ENCODE results near the gene FOXN3.
A peak's percentile ranks its signal among the peaks of the same experiment; 100 is the strongest.

FOXN3 gene

GRCh38 chr14:89378119-89378518, 38.9 kb downstream of the FOXN3 start:
- no peak overlapping the region for H3K9ac ChIP-seq (ENCODE audit: low read length)
- no peak overlapping the region for H3K4ac ChIP-seq (ENCODE audit: low read depth, low read length)
- H3K23ac ChIP-seq (ENCODE audit: low read length), result no peak overlapping the region
- peaks cover 6 to 8% of the 10 kb centered on the region in 2 experiments for H3K36me3 ChIP-seq (ENCODE audit: control insufficient read depth in 1 of 2, insufficient read depth in 2 of 2, low read length in 2 of 2)
- no CpG with 5 or more reads among the region's 5 CpGs for WGBS (ENCODE audit: extremely low coverage, insufficient coverage, insufficient read length)
- H2AFZ ChIP-seq (ENCODE audit: insufficient read depth, low read length, poor library complexity), result no peak overlapping the region
- no peak overlapping the region for H2BK12ac ChIP-seq (ENCODE audit: low read length)
- no peaks in the 10 kb centered on the region for H3K27me3 ChIP-seq (ENCODE audit: insufficient read depth, low read length)
- H3K79me1 ChIP-seq (ENCODE audit: low read length), result peaks cover 3% of the 10 kb centered on the region
- no peak overlapping the region for H4K8ac ChIP-seq (ENCODE audit: low read depth, low read length)
- no peak overlapping the region for H2BK5ac ChIP-seq (ENCODE audit: low read depth, low read length, poor library complexity)
- no peak overlapping the region for H3K14ac ChIP-seq (ENCODE audit: low read length)
- H3K4me1 ChIP-seq (ENCODE audit: control insufficient read depth in 1 of 2, insufficient read depth in 2 of 2, low read length in 2 of 2), result peaks cover 3 to 4% of the 10 kb centered on the region in 2 experiments
- no peak overlapping the region for H2BK120ac ChIP-seq (ENCODE audit: insufficient read depth, low read length, poor library complexity)
- no peak overlapping the region for H3K4me2 ChIP-seq (ENCODE audit: low read length)
- H3K18ac ChIP-seq (ENCODE audit: low read length), result no peak overlapping the region
- no peak overlapping the region for H4K91ac ChIP-seq (ENCODE audit: low read depth, low read length)
- peak; percentile 66 to 76 for DNase-seq
- peaks cover 5% of the 10 kb centered on the region for H3K9me3 ChIP-seq (ENCODE audit: insufficient read depth, low read depth, low read length)
- H3K4me3 ChIP-seq (ENCODE audit: low read depth, low read length), result no peak overlapping the region
- H2AK5ac ChIP-seq (ENCODE audit: low read length), result no peak overlapping the region
- no peak overlapping the region for H4K12ac ChIP-seq (ENCODE audit: low read depth, low read length)
- H3K79me2 ChIP-seq (ENCODE audit: control insufficient read depth, insufficient read depth, low read length, poor library complexity), result no peaks in the 10 kb centered on the region
- H3K27ac ChIP-seq (ENCODE audit: low read depth, low read length), result peak overlapping the region; percentile 2

DNA sequence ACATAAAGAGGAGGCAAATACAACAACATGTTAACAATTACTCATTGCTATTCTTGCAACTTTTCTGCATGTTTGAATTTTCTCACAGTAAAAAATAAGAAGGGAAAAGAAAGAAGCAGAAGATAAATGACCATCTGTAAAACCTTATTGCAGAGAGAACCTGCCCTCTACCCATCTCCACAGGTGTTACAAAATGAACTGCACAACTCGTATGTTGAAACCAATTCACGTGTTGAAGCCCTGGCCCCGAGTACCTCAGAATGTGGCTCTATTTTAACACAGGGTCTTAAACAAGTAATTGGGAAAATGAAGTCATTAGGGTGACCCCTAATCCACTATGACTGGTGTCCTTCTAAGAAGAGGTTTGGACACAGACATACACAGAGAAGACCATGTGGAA, 39.5 kb downstream of the FOXN3 start:
- Histone ChIP-seq H2AK5ac (ENCODE audit: low read length) (no peak overlapping the region), H3K79me2 (ENCODE audit: control insufficient read depth, insufficient read depth, low read length, poor library complexity) (no peaks in the 10 kb centered on the region), H2BK12ac (ENCODE audit: low read length) (no peak overlapping the region), H2AFZ (ENCODE audit: insufficient read depth, low read length, poor library complexity) (no peak overlapping the region), H4K12ac (ENCODE audit: low read depth, low read length) (no peak overlapping the region), H3K27me3 (ENCODE audit: insufficient read depth, low read length) (no peaks in the 10 kb centered on the region), H4K8ac (ENCODE audit: low read depth, low read length) (no peak overlapping the region), H3K4me3 (ENCODE audit: low read depth, low read length) (no peak overlapping the region), H3K14ac (ENCODE audit: low read length) (no peak overlapping the region), H3K79me1 (ENCODE audit: low read length) (peaks cover 3% of the 10 kb centered on the region), H3K23ac (ENCODE audit: low read length) (no peak overlapping the region), H3K4me1 (ENCODE audit: control insufficient read depth in 1 of 2, insufficient read depth in 2 of 2, low read length in 2 of 2) (peaks cover 3 to 4% of the 10 kb centered on the region in 2 experiments), H3K18ac (ENCODE audit: low read length) (no peak overlapping the region), H4K91ac (ENCODE audit: low read depth, low read length) (no peak overlapping the region), H3K36me3 (ENCODE audit: control insufficient read depth in 1 of 2, insufficient read depth in 2 of 2, low read length in 2 of 2) (peaks cover 8% of the 10 kb centered on the region in 2 experiments), H3K9ac (ENCODE audit: low read length) (no peak overlapping the region), H3K4me2 (ENCODE audit: low read length) (no peak overlapping the region), H3K27ac (ENCODE audit: low read depth, low read length) (no peak overlapping the region), H3K9me3 (ENCODE audit: insufficient read depth, low read depth, low read length) (peaks cover 5% of the 10 kb centered on the region), H3K4ac (ENCODE audit: low read depth, low read length) (no peak overlapping the region), H2BK120ac (ENCODE audit: insufficient read depth, low read length, poor library complexity) (no peak overlapping the region), H2BK5ac (ENCODE audit: low read depth, low read length, poor library complexity) (no peak overlapping the region)
- DNase-seq, result no peak
- no CpG with 5 or more reads among the region's 3 CpGs for WGBS (ENCODE audit: extremely low coverage, insufficient coverage, insufficient read length)

DNA sequence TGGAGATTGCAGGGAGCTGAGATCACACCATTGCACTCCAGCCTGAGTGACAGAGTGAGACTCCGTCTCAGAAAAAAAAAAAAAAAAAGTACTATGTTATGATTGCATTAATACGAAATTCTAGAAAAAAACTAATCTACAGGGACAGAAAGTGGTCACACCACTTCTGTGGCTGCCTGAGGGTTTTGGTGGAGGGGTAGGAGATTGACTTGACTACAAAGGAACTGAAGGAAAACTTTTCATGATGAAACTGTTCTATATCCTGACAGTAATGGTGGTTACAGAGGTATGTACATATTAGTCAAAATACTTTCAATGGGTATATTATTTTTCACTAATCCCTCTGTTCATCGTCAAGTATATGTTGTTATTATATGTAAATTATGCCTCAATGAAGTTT, 42.1 kb downstream of the FOXN3 start:
- Histone ChIP-seq H3K9me3 (ENCODE audit: insufficient read depth, low read depth, low read length) (no peaks in the 10 kb centered on the region), H3K4me2 (ENCODE audit: low read length) (no peak overlapping the region), H4K8ac (ENCODE audit: low read depth, low read length) (no peak overlapping the region), H2AFZ (ENCODE audit: insufficient read depth, low read length, poor library complexity) (no peak overlapping the region), H3K4me3 (ENCODE audit: low read depth, low read length) (no peak overlapping the region), H2BK120ac (ENCODE audit: insufficient read depth, low read length, poor library complexity) (no peak overlapping the region), H2AK5ac (ENCODE audit: low read length) (no peak overlapping the region), H3K4me1 (ENCODE audit: control insufficient read depth in 1 of 2, insufficient read depth in 2 of 2, low read length in 2 of 2) (peaks cover 3 to 4% of the 10 kb centered on the region in 2 experiments), H3K9ac (ENCODE audit: low read length) (no peak overlapping the region), H3K27ac (ENCODE audit: low read depth, low read length) (no peak overlapping the region), H3K27me3 (ENCODE audit: insufficient read depth, low read length) (no peaks in the 10 kb centered on the region), H3K79me1 (ENCODE audit: low read length) (peaks cover 3% of the 10 kb centered on the region), H3K18ac (ENCODE audit: low read length) (no peak overlapping the region), H2BK12ac (ENCODE audit: low read length) (no peak overlapping the region), H3K4ac (ENCODE audit: low read depth, low read length) (no peak overlapping the region), H3K79me2 (ENCODE audit: control insufficient read depth, insufficient read depth, low read length, poor library complexity) (peaks cover 1% of the 10 kb centered on the region), H3K23ac (ENCODE audit: low read length) (no peak overlapping the region), H4K91ac (ENCODE audit: low read depth, low read length) (no peak overlapping the region), H4K12ac (ENCODE audit: low read depth, low read length) (no peak overlapping the region), H3K36me3 (ENCODE audit: control insufficient read depth in 1 of 2, insufficient read depth in 2 of 2, low read length in 2 of 2) (peaks cover 4 to 8% of the 10 kb centered on the region in 2 experiments), H2BK5ac (ENCODE audit: low read depth, low read length, poor library complexity) (no peak overlapping the region), H3K14ac (ENCODE audit: low read length) (no peak overlapping the region)
- WGBS (ENCODE audit: extremely low coverage, insufficient coverage, insufficient read length), result no CpG with 5 or more reads among the region's 3 CpGs
- DNase-seq, result no peak

GRCh38 chr14:89373185-89373584, 43.8 kb downstream of the FOXN3 start:
- H3K14ac ChIP-seq (ENCODE audit: low read length), result no peak overlapping the region
- no peak overlapping the region for H4K12ac ChIP-seq (ENCODE audit: low read depth, low read length)
- no peaks in the 10 kb centered on the region for H3K27me3 ChIP-seq (ENCODE audit: insufficient read depth, low read length)
- no peak overlapping the region for H3K18ac ChIP-seq (ENCODE audit: low read length)
- H3K79me1 ChIP-seq (ENCODE audit: low read length), result peaks cover 2% of the 10 kb centered on the region
- no peak overlapping the region for H3K4me2 ChIP-seq (ENCODE audit: low read length)
- H2BK5ac ChIP-seq (ENCODE audit: low read depth, low read length, poor library complexity), result no peak overlapping the region
- H3K27ac ChIP-seq (ENCODE audit: low read depth, low read length), result no peak overlapping the region
- WGBS (ENCODE audit: extremely low coverage, insufficient coverage, insufficient read length), result no CpG with 5 or more reads among the region's 2 CpGs
- peaks cover 0 to 4% of the 10 kb centered on the region in 2 experiments for H3K36me3 ChIP-seq (ENCODE audit: control insufficient read depth in 1 of 2, insufficient read depth in 2 of 2, low read length in 2 of 2)
- no peak overlapping the region for H3K9ac ChIP-seq (ENCODE audit: low read length)
- no peak overlapping the region for H3K23ac ChIP-seq (ENCODE audit: low read length)
- DNase-seq, result no peak
- no peak overlapping the region for H4K91ac ChIP-seq (ENCODE audit: low read depth, low read length)
- H3K4ac ChIP-seq (ENCODE audit: low read depth, low read length), result no peak overlapping the region
- H3K79me2 ChIP-seq (ENCODE audit: control insufficient read depth, insufficient read depth, low read length, poor library complexity), result peaks cover 1% of the 10 kb centered on the region
- no peak overlapping the region for H3K4me3 ChIP-seq (ENCODE audit: low read depth, low read length)
- H2AFZ ChIP-seq (ENCODE audit: insufficient read depth, low read length, poor library complexity), result no peak overlapping the region
- no peak overlapping the region for H2BK12ac ChIP-seq (ENCODE audit: low read length)
- peaks cover 0 to 10% of the 10 kb centered on the region in 2 experiments for H3K4me1 ChIP-seq (ENCODE audit: control insufficient read depth in 1 of 2, insufficient read depth in 2 of 2, low read length in 2 of 2)
- no peak overlapping the region for H4K8ac ChIP-seq (ENCODE audit: low read depth, low read length)
- no peak overlapping the region for H2AK5ac ChIP-seq (ENCODE audit: low read length)
- no peak overlapping the region for H2BK120ac ChIP-seq (ENCODE audit: insufficient read depth, low read length, poor library complexity)
- no peaks in the 10 kb centered on the region for H3K9me3 ChIP-seq (ENCODE audit: insufficient read depth, low read depth, low read length)
